CD4-positive, alpha-beta T cell treated with Interferon gamma for 1 hour (primary cell): ENCODE data around the gene APBA2.
"Not testable (repeated sequence)": the region's sequence is repeated elsewhere in the genome, so short reads cannot be mapped to it uniquely, and the experiment has no call there.

Experiments
- DNase-seq: peaks from one replicate; pipeline ENCODE4 v3.0.0-alpha.2; 2020

The APBA2 gene

DNA sequence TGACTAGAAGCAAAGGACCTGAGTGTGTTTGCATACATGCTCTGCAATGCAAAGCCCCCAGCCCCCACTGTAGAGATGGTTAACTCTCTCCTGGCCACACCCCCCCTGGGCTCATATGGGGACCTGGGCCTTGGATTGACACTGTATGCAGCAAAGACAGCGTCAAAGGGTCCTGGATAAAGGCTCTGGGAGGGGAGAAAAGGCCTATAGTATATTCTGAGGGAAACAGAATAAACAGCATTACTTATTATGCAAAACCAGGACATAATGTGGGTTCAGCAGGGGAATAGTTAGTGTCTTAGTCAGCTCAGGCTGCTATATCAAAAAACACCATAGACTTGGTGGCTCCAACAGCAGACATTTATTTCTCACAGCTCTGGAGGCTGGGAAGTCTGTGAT is 158.7 kb downstream of the APBA2 start:
- no peak for DNase-seq

DNA sequence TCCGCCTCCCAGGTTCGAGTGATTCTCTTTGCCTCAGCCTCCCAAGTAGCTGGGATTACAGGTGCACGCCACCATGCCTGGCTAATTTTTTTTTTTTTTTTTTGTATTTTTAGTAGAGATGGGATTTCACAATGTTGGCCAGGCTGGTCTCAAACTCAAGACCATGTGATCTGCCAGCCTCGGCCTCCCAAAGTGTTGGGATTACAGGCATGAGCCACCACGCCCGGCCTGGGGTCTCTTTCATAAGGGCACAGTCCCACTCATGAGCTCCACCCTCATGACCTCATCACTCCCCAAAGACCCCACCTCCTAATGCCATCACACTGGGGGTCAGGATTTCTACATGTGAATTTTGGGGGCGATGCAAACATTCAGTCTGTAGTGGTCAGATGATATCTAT is 159.4 kb downstream of the APBA2 start:
- not testable (repeated sequence) for DNase-seq

DNA sequence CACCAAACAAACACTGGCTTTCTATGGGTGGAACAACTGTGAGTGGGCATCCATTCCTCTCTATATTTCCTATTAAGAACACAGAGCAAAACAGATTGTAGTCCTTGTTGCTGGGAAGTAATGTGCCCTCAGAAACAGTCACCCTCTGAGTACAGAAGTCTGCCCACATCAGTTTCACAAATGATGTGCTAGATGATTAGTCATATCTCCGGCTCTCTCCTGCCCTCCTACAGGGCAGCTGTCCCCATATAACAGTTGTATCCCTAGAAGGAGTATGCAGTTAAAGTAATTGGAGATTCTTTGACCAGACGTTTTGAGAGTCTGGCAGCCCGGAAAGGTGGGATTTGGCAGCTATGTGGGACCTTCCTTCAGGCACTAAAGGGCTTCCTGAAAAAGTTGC is 159.9 kb downstream of the APBA2 start:
- no peak for DNase-seq

DNA sequence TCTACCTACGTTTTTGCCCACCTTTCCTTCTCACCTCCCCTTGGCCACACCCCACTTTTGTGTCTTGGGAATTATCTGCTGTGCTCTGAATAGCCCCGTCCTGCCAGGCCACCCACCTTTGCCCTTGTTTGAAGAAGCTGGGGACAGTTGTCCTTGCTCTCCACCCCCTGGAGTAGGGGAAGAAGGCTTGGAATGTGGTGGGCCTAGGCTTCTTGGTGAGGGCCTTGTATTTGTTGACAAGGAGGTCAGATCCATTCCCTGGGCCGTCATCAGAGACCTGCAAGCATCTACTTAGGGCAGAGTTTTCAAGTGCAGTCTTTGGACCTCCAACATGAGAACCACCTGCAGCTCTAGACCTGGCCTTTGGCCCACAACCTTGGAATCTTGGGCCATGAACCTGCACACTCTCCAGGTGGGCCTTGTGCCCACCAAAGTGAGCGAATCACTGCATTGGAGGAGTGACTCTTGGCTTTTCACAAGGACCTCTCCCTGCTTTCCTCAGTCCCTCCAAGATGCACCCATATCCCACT is 160.6 kb downstream of the APBA2 start:
- DNase-seq = no peak

DNA sequence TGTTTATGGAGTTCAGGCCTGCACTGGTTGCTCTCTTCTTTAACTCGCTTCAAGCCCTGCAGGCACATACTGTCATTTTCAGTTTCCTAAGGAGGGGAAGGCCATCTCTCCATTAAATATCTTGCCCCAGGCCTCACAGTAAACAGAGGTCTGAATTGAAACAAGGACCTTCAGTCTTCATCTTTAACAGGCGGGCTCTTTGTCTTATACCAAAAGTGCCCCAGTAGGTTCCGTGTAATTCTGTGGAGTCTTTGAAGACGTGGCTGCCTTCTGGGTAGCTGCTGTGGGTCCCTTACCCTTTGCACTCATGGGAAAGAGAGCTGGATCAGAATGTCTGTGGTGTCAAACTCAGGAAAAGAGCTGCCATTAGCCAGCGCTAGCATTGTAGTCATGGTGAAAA is 161.2 kb downstream of the APBA2 start:
- no peak for DNase-seq

DNA sequence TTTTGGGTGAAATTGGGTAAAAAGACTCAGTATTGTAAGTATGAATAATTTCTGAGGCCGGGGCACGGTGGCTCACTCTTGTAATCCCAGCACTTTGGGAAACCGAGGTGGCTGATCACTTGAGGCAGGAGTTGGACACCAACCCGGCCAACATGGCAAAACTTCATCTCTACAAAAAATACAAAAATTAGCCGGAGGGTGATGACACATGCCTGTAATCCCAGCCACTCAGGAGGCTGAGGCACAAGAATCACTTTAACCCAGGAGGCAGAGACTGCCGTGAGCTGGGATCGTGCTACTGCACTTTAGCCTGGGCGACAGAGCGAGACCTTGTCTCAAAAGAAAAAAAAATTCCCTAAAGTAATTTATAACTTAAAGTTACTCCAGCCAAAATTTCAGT is 162.2 kb downstream of the APBA2 start:
- DNase-seq = no peak

DNA sequence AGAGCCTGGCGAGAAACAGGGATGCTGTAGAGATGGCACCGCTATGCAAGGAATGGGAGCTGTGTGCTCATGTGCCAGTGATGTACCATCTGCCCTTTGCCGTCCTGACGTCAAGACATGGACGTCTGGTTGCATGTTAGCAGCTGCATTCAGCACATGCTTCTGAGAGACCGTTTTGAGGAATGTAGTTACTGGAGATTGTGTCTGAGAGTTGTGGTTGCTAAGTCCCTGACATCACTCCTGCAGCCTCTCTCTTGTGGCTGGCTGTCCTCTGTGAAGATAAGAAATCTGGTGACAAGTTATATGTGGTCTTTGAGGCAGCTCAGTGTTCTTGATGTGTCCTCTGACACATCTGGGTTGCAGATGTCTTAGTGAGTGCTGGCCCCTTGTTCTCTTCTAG is 165.1 kb downstream of the APBA2 start:
- DNase-seq = no peak

DNA sequence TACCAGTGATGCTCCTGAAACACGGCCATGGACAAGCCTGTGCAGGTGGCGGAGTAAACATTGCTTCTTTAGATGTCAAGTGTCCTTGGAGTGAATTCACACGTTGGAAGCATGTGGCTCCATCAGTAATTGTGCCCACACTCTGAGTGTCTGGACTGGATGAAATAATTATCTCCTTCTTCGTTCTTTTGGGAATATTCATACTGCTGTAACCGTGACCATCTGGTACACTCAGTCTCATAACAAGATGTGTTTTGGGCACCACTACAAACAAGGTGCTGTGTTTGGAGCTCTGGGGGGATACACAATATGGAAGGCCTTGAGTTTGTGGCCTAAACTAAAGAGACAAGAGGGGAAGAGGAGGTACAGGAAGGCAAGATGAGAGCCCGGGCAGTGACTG is 165.6 kb downstream of the APBA2 start:
- no peak for DNase-seq

DNA sequence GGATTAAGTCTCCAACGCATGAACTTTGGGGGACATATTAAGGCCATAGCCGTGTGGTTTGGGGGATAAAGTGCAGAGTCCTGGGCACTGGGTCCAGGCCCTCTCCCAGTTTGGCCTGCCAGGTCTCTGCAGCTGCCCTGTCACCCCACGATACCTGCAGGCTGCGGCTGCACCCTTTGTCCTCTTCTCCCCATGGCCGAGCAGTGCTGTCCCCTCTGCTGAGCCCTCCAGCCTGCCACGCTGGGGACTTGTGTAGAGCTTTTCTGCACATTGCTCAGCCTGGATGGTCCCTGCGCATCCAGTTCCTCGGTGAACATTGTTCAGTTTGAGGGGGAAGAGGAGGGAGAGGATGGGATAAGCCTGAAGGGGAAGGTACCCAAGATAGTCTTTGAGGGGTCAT is 167.2 kb downstream of the APBA2 start:
- DNase-seq = no peak

DNA sequence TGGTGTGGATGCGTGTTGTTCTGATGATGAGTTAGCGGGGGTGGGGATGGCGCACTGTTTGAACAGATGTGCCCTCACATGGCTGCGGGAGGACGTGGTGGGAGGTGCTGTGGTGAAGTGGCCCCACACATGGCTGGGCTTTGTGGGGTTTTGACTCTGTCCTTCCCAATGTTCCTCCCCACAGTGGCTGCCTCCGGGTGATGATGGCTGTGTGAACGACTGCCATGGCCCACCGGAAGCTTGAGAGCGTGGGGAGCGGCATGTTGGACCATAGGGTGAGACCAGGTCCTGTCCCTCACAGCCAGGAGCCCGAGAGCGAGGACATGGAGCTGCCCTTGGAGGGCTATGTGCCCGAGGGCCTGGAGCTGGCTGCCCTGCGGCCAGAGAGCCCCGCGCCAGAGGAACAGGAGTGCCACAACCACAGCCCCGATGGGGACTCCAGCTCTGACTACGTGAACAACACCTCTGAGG is 167.9 kb downstream of the APBA2 start:
- no peak for DNase-seq

DNA sequence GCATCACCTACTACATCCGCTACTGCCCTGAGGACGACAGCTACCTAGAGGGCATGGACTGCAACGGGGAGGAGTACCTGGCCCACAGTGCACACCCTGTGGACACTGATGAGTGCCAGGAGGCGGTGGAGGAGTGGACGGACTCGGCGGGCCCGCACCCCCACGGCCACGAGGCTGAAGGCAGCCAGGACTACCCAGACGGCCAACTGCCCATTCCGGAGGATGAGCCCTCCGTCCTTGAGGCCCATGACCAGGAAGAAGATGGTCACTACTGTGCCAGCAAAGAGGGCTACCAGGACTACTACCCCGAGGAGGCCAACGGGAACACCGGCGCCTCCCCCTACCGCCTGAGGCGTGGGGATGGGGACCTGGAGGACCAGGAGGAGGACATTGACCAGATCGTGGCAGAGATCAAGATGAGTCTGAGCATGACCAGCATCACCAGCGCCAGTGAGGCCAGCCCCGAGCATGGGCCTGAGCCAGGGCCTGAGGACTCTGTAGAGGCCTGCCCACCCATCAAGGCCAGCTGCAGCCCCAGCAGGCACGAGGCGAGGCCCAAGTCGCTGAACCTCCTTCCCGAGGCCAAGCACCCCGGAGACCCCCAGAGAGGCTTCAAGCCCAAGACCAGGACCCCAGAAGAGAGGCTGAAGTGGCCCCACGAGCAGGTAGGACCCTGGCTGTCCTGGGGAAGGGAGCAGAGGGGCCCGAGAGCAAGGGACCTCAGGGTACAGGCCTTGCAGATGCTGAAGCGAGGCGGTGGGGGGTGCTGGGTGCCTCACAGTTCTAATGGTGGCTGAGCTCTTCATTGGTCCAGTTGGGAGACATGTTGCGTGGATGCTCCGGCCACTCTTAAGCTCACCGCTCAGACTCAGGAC is 168.6 kb downstream of the APBA2 start:
- DNase-seq = no peak

DNA sequence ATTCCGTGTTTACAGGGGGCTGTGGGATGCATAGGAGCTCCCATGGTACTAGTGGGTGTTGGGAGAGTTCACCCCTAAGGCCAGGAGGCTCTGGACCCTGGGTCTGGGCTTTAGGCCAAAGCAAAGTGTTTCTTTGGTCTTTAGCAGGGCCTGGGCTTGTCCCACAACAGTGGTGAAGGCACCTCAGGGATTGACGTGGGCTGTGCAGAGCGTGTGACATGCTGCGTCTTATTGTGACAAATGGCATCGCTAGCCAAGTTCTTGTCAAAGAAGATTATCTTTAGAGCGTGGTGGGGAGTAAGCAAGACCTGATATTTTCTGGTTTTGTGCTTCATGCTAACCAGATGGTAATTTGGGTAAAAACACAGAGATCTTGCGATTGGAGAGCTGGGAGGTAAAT is 170.1 kb downstream of the APBA2 start:
- no peak for DNase-seq

DNA sequence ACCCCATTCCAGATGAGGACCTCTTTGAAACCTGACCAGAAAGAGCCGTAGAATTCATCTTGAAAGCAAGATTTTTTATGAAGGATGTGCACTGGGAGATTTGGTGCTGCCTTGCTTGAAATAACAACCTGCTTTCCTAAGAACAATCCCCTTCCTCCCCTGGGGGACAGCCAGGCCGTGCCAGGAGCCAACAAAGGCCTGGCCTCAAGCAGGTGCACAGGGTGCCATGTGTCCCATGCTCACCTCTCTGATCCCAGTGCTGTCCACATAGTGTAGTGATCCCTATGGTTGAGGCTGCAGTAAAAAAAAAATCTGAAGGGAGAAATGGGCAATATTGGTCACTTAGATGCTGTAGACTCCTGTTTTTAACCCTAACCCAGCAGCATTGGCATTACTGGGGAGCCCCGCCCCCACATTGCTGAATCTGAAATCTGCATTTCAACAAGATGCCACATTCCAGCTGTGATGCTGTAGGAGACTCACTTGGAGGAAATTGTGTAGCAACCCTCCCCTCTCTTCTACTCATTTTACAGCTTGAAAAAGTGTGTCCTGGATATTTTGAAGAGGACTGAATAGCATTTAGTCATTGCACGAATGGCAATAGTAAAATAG is 171.2 kb downstream of the APBA2 start:
- DNase-seq = no peak

DNA sequence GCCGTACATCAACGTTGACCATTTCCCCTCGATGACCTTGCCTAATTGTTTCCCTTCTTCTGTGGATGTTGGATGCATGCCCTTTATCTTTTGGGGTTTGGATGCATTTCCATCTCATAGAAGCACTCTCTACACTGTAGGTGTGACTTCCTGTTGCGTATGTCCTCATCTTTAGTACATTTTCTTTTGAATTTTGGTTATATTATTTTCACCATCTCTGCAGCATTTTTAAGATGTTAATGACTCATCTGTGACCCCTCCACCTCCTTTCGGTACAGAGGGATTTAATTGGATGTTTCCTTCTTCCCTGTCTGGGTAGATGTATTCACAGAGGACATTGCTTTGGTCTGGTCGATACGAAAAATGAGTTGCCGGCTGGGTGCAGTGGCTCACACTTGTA is 172.1 kb downstream of the APBA2 start:
- DNase-seq = no peak

DNA sequence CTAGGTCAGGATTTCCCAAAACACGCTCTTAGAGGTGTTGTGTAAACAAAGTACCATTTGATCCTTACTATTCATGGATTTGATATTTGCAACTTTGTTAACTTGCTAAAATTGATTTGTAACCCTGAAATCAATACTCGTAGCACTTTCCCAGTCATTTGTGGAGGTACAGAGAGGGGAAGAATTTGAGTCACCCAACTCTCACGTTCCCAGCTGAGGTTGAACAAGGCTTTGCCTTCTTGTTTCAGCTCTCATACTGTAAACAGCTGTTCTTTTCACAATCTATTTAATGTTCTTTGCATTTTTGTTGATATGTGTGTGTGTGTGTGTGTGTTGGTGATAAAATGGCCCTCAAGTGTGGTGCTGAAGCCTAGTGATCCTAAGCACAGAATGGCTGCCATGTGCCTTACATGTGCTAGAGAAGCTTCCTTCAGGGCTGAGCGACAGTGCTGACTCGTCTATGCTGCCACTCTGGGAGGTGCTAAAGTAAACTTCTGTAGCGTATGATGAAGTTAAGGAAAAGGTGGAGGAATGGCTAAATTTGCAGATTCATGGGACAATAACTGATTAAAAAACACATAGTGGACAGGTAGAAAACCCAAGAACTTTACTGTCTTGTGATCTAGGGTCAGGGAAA is 173.2 kb downstream of the APBA2 start:
- no peak for DNase-seq

DNA sequence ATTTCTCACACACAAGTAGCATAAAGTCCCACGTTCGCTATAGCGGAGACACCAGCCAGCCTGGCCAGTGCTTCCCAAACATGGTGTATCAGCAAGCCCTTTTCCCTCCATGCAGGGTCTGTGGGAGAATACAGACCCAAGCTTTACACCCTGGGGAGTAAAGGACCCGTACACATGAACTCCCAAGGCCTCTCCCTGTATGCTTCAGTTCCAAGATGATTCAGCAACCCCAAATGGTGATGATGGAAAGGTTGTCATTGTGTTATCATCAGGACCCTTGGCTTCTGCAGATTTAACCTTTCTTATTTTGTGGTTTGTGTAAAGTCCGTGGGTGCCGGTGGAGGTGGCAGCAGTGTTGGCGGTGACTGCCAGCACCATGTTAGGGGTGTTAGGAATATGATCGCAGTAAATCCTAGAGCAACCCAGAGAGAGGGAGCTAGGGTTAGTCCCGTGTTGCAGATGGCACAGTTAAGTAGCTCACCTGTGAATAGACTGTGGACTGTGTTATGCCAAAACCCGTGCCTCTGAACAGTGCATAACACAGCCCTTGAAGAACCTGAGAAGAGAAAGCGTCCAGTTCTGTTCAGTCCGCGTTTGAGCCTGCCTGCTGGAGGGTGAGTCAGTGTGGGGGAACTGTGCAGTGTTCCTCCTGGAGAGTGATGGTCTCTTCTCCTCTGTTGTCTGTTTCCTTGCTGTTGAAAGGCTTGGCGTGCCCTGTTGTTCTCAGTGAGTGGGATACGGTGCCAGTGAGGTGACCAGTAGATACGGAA is 174.3 kb downstream of the APBA2 start:
- DNase-seq = no peak

DNA sequence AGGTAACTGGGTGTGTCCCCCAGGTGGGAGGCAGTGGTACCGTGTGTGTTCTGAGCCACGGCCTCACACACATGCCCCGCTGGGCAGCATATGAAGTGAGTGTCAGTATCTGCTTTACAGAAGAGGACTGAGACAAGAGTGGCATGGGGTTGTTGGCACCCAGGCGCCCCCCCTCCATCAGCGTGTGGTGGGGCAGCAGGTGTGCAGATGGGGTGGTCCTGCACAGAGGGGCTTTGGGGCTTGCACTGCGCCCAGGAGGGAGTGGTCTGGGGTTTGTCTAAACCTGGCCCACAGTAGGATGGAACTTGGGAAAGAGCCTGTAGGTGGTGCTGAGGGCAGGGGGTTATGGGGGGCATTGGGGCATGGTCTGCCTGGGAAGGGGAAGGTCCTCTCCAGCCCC is 176.0 kb downstream of the APBA2 start:
- no peak for DNase-seq

DNA sequence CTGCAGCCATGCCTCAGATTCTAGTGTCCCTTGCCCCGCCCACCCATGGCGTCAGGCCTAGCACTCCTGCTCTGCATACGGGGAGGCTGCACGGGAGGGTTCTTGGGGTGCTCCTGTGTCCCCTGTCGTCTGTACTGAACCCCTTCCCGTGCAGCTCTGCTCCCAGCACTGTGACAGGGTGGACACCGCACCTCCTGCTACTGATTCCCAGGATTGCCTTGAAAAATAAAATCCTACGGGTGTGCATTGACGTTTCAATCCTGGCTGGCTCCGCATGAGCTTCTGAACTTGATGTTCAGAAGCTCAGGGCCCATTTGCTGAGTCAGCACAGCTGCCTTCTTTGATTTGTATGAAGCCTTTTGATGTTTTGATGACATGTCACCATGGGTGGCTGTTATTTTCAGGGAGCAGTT is 176.4 kb downstream of the APBA2 start:
- DNase-seq = no peak

DNA sequence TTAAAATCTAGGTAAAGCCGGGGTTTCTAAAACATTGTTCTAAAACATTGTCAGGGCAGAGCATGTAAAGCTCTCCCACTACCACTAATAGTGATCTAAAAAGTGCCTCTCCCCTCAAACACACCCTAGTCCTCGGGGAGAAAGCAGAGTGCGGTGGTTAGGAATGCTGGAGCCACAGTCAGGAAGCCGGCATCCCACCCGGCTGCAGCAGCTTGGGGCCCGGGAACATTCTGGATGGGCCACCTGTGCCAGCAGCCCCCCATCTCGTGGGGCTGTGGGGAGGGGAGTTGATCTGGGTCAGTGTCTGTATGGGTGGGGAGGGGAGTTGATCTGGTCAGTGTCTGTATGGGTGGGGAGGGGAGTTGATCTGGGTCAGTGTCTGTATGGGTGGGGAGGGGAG is 176.9 kb downstream of the APBA2 start:
- no peak for DNase-seq

DNA sequence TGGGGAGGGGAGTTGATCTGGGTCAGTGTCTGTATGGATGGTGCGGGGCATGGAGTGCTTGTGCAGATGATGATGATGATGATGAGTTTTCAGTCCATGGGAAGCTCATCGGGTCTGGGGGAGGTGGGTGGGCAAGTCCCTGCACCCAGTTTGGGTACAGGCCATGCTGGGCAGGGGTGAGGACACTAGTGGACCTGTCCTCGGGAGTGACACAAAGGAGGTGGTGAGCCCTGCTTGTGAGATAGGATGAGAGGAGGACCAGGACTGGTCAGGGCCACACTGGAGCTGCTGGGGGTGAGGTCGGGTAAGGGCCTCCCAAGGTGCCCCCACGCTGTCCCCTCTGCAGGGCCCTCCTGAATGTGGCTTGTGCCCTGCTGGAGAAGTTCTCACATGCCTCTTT is 177.9 kb downstream of the APBA2 start:
- DNase-seq = no peak

DNA sequence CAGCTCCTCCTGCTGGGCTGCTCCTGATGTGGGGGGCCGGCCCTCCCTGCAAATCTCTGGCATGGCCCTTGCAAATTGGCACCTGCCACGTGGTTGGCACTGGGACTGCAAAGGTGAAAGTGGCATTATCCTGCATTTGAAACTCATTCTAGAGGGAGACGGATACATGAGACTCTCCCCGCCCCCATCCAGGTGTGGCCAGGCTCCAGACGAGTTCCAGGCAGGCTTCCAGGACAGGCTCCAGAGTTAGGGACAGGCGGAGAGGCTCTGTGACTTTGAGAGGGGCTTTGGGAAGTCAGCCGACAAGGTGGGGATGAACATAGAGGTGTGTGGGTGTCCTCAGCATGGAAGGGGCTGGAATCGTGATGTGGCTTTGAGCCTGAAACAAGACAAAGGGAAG is 178.5 kb downstream of the APBA2 start:
- DNase-seq = no peak

DNA sequence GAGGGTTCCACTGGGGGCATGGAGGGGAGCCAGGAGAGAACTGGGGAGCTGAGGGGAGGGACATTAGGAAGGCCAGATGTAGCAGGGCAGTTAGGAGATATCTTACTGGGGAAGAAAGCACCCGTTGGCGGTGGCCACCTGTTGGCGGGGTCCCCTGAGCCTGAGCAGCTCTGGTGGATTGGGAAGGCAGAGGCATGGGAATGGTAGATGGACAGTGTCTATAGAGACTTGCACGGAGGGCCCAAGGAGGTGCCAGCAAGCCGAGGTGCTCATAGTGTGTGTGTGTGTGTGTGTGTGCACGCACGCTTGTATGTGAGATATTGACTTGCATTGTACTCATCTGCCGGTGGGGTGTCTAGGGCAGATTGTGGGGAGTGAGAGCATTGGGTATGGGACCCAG is 179.0 kb downstream of the APBA2 start:
- no peak for DNase-seq

DNA sequence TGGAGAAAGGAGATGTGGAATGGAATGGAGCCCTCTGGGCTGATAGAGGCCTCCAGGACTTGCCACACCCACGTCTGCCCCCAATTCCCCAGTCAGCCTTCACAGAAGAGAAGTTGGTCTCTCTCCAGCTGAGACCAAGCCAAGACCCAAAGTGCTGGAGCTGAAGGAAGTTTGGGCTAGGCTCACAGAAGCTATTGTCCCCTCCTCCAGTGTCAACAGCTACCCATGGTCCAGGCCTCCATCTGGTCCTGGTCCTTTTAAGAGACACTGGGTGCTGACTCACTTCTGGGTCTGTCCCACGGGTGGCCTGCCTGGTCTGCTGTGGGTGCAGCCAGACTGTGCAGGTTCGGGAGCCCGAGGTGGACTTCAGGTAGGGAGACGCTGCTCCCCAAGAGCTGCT is 179.8 kb downstream of the APBA2 start:
- DNase-seq = no peak
